Measurements from ENCODE around the gene RGS11.

- TF ChIP-seq RCOR1 (IDR thresholded peaks at IDR 0.05; ENCODE audit: low read depth, low read length) (no peak), RAD21 (conservative IDR thresholded peaks at IDR 0.05 in 1 of 2, IDR thresholded peaks at IDR 0.05 in 1 of 2) (no peak), CTCF (IDR thresholded peaks at IDR 0.05) (no peak), REST (IDR thresholded peaks at IDR 0.05) (no peak), NPAS2 (CRISPR knock-in tag; IDR thresholded peaks at IDR 0.05; ENCODE audit: borderline replicate concordance) (no peak)
Observed at GRCh38 chr16:239948-240277, 35.8 kb downstream of the RGS11 start.
